K562 (cell line): ENCODE results near the gene BID. TPM values are rescaled to one million over a fixed set of nuclear protein-coding genes. Genes with fewer than 3 reads are reported as not detected.

Experiments used
- ATAC-seq: fragments of 200-7000 bp; cut with Tn5 transposase; 3 replicates; pipeline ENCODE4 v1.9.1; 2020; ENCODE audit warnings: moderate library complexity
- BruUV-seq: library from RNA; stranded (reverse); fragments of 400-500 nt; replicated peaks from 2 replicates; lab custom pipeline; 2021; lab: Mats Ljungman, UMichigan
- CTCF ChIA-PET: fragments of 300-600 bp; formaldehyde crosslinking; extraction: SDS; loops from one replicate; lab custom pipeline; 2021; ENCODE audit warnings: low intra/inter-chr PET ratio; lab: Yijun Ruan, JAX
- POLR2A ChIA-PET: fragments of 300-600, 350-650 bp; sonication (Branson Sonifier 250); formaldehyde crosslinking; extraction: SDS; loops from one replicate; lab custom pipeline; 2021; ENCODE audit warnings: antibody characterized with exemption, inconsistent platforms; lab: Yijun Ruan, JAX
- DNase-seq, 4 experiments: peaks; one replicate each; pipeline versions ENCODE4 v3.0.0 to v3.0.0-alpha.2; 2011 to 2018; ENCODE audit warnings: low spot score in 3 of 4, mixed read lengths in 3 of 4; ENCODE audit errors: extremely low read depth in 1 of 4
- FAIRE-seq: peaks from 2 replicates; lab custom pipeline; 2011; peaks lifted over from hg19 to GRCh38; lab: Jason Lieb, UNC
- H2AFZ ChIP-seq: 2 replicates; pipeline ENCODE4 v1.6.0; 2011; ENCODE audit warnings: low read depth, low read length, control low read depth, inconsistent platforms
- H3K27ac ChIP-seq: fragments of 200-600 bp; 3 replicates; pipeline ENCODE4 v1.8.0; 2011; ENCODE audit warnings: low read depth, mild to moderate bottlenecking, control low read depth, inconsistent platforms, low read length, moderate library complexity, mixed read lengths; ENCODE audit errors: extremely low read depth
- H3K27me3 ChIP-seq, 2 experiments: fragments of 300-600 bp in 1 of 2; 2 replicates in 1 of 2; 3 replicates in 1 of 2; pipeline versions ENCODE4 v1.6.0 to v1.8.0; 2011; ENCODE audit warnings: inconsistent platforms in 2 of 2, low read length in 2 of 2, mild to moderate bottlenecking in 1 of 2, mixed read lengths in 1 of 2, moderate library complexity in 1 of 2; ENCODE audit not compliant: control insufficient read depth in 2 of 2, insufficient read depth in 2 of 2
- H3K36me3 ChIP-seq: fragments of 300-600 bp; 3 replicates; pipeline ENCODE4 v1.8.0; 2011; ENCODE audit warnings: mild to moderate bottlenecking, low read length, inconsistent platforms; ENCODE audit not compliant: control insufficient read depth, insufficient read depth
- H3K4me1 ChIP-seq, 2 experiments: fragments of 200-600 bp in 1 of 2; replicated peaks in 1 of 2; 2 replicates in 1 of 2; 3 replicates in 1 of 2; pipeline versions ENCODE4 v1.5.1 to v1.8.0; 2011; ENCODE audit warnings: inconsistent platforms in 2 of 2, low read length in 2 of 2, mild to moderate bottlenecking in 1 of 2, mixed read lengths in 1 of 2, moderate library complexity in 1 of 2; ENCODE audit not compliant: control insufficient read depth in 2 of 2, insufficient read depth in 2 of 2
- H3K4me2 ChIP-seq: 2 replicates; pipeline ENCODE4 v1.6.1; 2011; ENCODE audit warnings: low read length, control low read depth, inconsistent platforms, mixed read lengths; ENCODE audit not compliant: insufficient read depth
- H3K4me3 ChIP-seq: fragments of 200-600 bp; sonication (generic), shearing (Covaris generic); 2 replicates; pipeline ENCODE4 v1.5.1; 2016; ENCODE audit warnings: control low read depth, inconsistent platforms
- H3K79me2 ChIP-seq: fragments of 200-600 bp; 3 replicates; pipeline ENCODE4 v1.8.0; 2011; ENCODE audit warnings: low read length, inconsistent platforms; ENCODE audit not compliant: control insufficient read depth, insufficient read depth
- H3K9ac ChIP-seq, 2 experiments: 2 replicates each; pipeline versions ENCODE4 v1.6.0 to v1.6.1; 2011; ENCODE audit warnings: low read depth in 2 of 2, low read length in 2 of 2, control low read depth in 1 of 2, inconsistent platforms in 1 of 2, mild to moderate bottlenecking in 1 of 2, mixed read lengths in 1 of 2; ENCODE audit not compliant: insufficient read depth in 1 of 2
- H3K9me1 ChIP-seq: one replicate; pipeline ENCODE4 v1.6.0; 2011; ENCODE audit warnings: inconsistent platforms, mild to moderate bottlenecking, low read length, moderate library complexity; ENCODE audit not compliant: control insufficient read depth, insufficient read depth
- H3K9me3 ChIP-seq: replicated peaks from 2 replicates; pipeline ENCODE4 v1.5.1; 2011; ENCODE audit warnings: low read depth, low read length, inconsistent platforms; ENCODE audit not compliant: control insufficient read depth, insufficient read depth
- H4K20me1 ChIP-seq: replicated peaks from 2 replicates; pipeline ENCODE4 v1.6.1; 2011; ENCODE audit warnings: low read length, inconsistent platforms, mixed read lengths; ENCODE audit not compliant: control insufficient read depth, insufficient read depth
- KDM1A ChIP-seq, 2 experiments: fragments of 450-650 bp; IDR thresholded peaks; 2 replicates each; pipeline ENCODE4 v1.6.1; 2016; ENCODE audit warnings: mild to moderate bottlenecking in 2 of 2
- KDM5B ChIP-seq: fragments of 200-600 bp; sonication (generic); IDR thresholded peaks from 2 replicates; pipeline ENCODE4 v1.6.1; 2012; ENCODE audit warnings: low read depth, mild to moderate bottlenecking, moderate library complexity, low read length, control low read depth, inconsistent platforms; ENCODE audit not compliant: insufficient replicate concordance
- SOX6 ChIP-seq: fragments of 450-650 bp; IDR thresholded peaks from 2 replicates; pipeline ENCODE4 v1.6.1; 2014; ENCODE audit warnings: mild to moderate bottlenecking
- SRSF7 ChIP-seq: fragments of 200-400 bp; formaldehyde crosslinking; optimal IDR thresholded peaks from 2 replicates; pipeline ENCODE3; 2017; ENCODE audit warnings: mild to moderate bottlenecking, low read depth, low read length
- THRAP3 ChIP-seq: fragments of 450-650 bp; IDR thresholded peaks from 2 replicates; pipeline ENCODE4 v1.6.1; 2016; ENCODE audit warnings: mild to moderate bottlenecking, inconsistent platforms, borderline replicate concordance
- WHSC1 ChIP-seq: IDR thresholded peaks from one replicate; pipeline ENCODE4 v1.6.1; 2012; ENCODE audit warnings: low read length, control low read depth, inconsistent platforms
- ZNF57 ChIP-seq: fragments of 450-650 bp; formaldehyde crosslinking; IDR thresholded peaks from 2 replicates; pipeline ENCODE4 v1.4.0; 2020; ENCODE audit warnings: mild to moderate bottlenecking, moderate library complexity
- WGBS: fragments of 100-300 bp; shearing (Covaris generic); methylation state at CpG from one replicate; pipeline ENCODE4 v1.1.6; 2016; ENCODE audit warnings: low coverage, mixed read lengths; ENCODE audit not compliant: insufficient coverage; ENCODE audit errors: missing lambda C conversion rate; 5-methylcytosine and 5-hydroxymethylcytosine counted together
- in situ Hi-C: fragments of 300-500 bp; cut with MboI; formaldehyde crosslinking; loops from 4 replicates; pipeline ENCODE4 v1.15.0; 2018; ENCODE audit warnings: inconsistent platforms, mixed read lengths
- intact Hi-C: fragments of 100-400 bp; cut with micrococcal nuclease; formaldehyde crosslinking; loops from 2 replicates; pipeline ENCODE4 v1.14.2; 2022
- polyA plus RNA-seq, 8 experiments: library from polyadenylated mRNA; depleted of rRNA in 4 of 8; stranded (reverse) in 5 of 8; unstranded in 3 of 8; fragments of >200 nt; fragmentation: Nextera tagmentation in 2 of 8; fragmentation: Illumina TruSeq in 1 of 8; extraction: Ambion mirVana in 2 of 8; extraction: Trizol in 1 of 8; gene quantifications; 2 replicates each; pipeline versions ENCODE4 v1.2.1 to v1.2.3, GENCODE V29; 2011 to 2014; ENCODE audit warnings: inconsistent platforms in 1 of 8, missing spikeins in 1 of 8
- total RNA-seq, 7 experiments: library from RNA; depleted of rRNA in 6 of 7; stranded (reverse); fragments of >200 nt in 6 of 7; fragmentation: Illumina TruSeq in 2 of 7; extraction: Trizol in 2 of 7; gene quantifications; 2 replicates each; pipeline versions ENCODE4 v1.2.1 to v1.2.3, GENCODE V29; 2011 to 2021; ENCODE audit warnings: low replicate concordance in 1 of 7
- TF ChIP-seq, protein P1 (sequence below): fragments of 250-450 bp; sonication (Bioruptor Pico); IDR thresholded peaks from 2 replicates; pipeline ENCODE4 v1.8.0; 2022; ENCODE audit warnings: inconsistent platforms
- TF ChIP-seq, protein P2 (sequence below): conservative IDR thresholded peaks from 2 replicates; pipeline ENCODE4 v1.6.1; 2011; ENCODE audit warnings: low read depth, mild to moderate bottlenecking, low read length; ENCODE audit not compliant: control insufficient read depth
- TF ChIP-seq, protein P3 (sequence below): sonication (generic); formaldehyde crosslinking; IDR thresholded peaks from 2 replicates; pipeline ENCODE4 v1.5.0; 2020; ENCODE audit warnings: missing genetic modification reagents

BID gene
- total and polyA plus RNA-seq, 9 of the 15 experiments (the other 6 are each of a cell fraction or from before 2014, with no cell fraction given), result 5.2 to 209 (median 63.7) TPM

DNA sequence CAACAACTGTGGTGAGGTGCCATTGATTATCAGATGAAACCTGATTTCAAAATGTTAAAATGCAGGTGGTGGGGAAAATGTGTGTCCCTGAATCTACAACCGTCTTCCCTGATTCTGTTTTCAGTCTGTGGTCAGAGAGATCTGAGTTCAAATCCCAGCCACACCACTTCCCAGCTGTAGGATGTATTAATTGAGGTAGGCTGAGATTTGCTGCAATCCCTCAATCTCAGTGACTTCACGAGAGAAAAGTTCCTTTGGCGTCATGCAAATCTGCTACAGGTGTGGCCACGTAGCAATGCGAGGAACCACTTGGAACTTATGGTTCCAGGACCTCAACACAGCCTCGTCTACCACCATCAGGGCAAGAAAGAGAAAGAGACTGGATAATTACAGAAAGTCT lies 79.5 kb downstream of the BID start:
- BruUV-seq, result no TSS peak
- H3K9ac ChIP-seq, result no peak overlapping the region
- ATAC-seq, result no peak
- H3K4me3 ChIP-seq, result no peak overlapping the region
- H3K9me1 ChIP-seq, result no peaks in the 10 kb centered on the region
- FAIRE-seq, result no peak
- no peak for DNase-seq
- no peaks in the 10 kb centered on the region for H3K27me3 ChIP-seq
- peaks cover 45% of the 10 kb centered on the region for H3K36me3 ChIP-seq
- H3K9me3 ChIP-seq, result no peaks in the 10 kb centered on the region
- ChIA-PET POLR2A (no interaction called here), CTCF (no interaction called here)
- 83% methylated on average over 6 of the region's 6 CpGs for WGBS
- no peaks in the 10 kb centered on the region for H3K4me1 ChIP-seq
- no peaks in the 10 kb centered on the region for H4K20me1 ChIP-seq
- 0 out of 3 replicates have a peak, but pooled peaks cover 2% of the 10 kb centered on the region for H3K79me2 ChIP-seq
- intact Hi-C loops (no loop called here), in situ Hi-C loops (no loop called here)
- no peak overlapping the region for H3K4me2 ChIP-seq
- H3K27ac ChIP-seq, result no peak overlapping the region
- H2AFZ ChIP-seq, result no peak overlapping the region
- TF ChIP-seq KDM5B, result no peak
- TF ChIP-seq SRSF7, result no peak
- no peak for TF ChIP-seq ZNF57 (CRISPR knock-in tag)
- TF ChIP-seq KDM1A (IDR thresholded peaks at IDR 0.05), result peak; percentile 67 to 72; a peak in 2 of 4 replicates

DNA sequence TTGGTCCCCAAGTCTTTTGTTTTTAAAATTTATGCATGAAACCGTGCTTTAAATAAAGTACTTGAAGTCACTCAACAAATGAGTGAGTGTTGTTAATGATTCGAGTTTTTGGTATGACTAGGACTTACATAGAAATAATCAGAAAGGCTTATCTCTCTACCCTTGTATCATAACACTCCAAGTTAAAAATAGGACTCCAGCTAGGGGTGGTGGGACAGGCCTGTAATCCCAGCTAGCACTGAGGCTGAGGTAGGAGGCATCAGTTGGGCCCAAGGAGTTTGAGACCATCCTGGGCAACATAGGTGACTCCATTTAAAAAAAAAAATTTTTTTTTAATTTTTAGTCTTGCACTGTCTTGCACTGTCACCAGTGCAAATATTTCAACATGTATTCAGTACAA lies 80.1 kb downstream of the BID start:
- H3K9ac ChIP-seq, result no peak overlapping the region
- 71% methylated on average over 2 of the region's 2 CpGs for WGBS
- BruUV-seq, result no TSS peak
- ATAC-seq (no peak), DNase-seq (no peak), FAIRE-seq (no peak)
- H3K27ac ChIP-seq, result no peak overlapping the region
- ChIA-PET POLR2A (no interaction called here), CTCF (no interaction called here)
- H3K4me2 ChIP-seq, result no peak overlapping the region
- H3K36me3 ChIP-seq, result peaks cover 46% of the 10 kb centered on the region
- H3K9me1 ChIP-seq, result no peaks in the 10 kb centered on the region
- intact Hi-C loops, result no loop called here
- no peak overlapping the region for H3K4me3 ChIP-seq
- H4K20me1 ChIP-seq, result no peaks in the 10 kb centered on the region
- in situ Hi-C loops, result no loop called here
- 0 out of 3 replicates have a peak, but pooled peaks cover 2% of the 10 kb centered on the region for H3K79me2 ChIP-seq
- no peak overlapping the region for H2AFZ ChIP-seq
- H3K9me3 ChIP-seq, result no peaks in the 10 kb centered on the region
- no peaks in the 10 kb centered on the region for H3K4me1 ChIP-seq
- no peaks in the 10 kb centered on the region for H3K27me3 ChIP-seq
- TF ChIP-seq SOX6 (no peak), THRAP3 (no peak), WHSC1 (no peak)
- TF ChIP-seq, protein P1, sequence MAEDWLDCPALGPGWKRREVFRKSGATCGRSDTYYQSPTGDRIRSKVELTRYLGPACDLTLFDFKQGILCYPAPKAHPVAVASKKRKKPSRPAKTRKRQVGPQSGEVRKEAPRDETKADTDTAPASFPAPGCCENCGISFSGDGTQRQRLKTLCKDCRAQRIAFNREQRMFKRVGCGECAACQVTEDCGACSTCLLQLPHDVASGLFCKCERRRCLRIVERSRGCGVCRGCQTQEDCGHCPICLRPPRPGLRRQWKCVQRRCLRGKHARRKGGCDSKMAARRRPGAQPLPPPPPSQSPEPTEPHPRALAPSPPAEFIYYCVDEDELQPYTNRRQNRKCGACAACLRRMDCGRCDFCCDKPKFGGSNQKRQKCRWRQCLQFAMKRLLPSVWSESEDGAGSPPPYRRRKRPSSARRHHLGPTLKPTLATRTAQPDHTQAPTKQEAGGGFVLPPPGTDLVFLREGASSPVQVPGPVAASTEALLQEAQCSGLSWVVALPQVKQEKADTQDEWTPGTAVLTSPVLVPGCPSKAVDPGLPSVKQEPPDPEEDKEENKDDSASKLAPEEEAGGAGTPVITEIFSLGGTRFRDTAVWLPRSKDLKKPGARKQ (CRISPR knock-in tag), result no peak
- TF ChIP-seq, protein P2, sequence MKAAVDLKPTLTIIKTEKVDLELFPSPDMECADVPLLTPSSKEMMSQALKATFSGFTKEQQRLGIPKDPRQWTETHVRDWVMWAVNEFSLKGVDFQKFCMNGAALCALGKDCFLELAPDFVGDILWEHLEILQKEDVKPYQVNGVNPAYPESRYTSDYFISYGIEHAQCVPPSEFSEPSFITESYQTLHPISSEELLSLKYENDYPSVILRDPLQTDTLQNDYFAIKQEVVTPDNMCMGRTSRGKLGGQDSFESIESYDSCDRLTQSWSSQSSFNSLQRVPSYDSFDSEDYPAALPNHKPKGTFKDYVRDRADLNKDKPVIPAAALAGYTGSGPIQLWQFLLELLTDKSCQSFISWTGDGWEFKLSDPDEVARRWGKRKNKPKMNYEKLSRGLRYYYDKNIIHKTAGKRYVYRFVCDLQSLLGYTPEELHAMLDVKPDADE, result no peak
- TF ChIP-seq, protein P3, sequence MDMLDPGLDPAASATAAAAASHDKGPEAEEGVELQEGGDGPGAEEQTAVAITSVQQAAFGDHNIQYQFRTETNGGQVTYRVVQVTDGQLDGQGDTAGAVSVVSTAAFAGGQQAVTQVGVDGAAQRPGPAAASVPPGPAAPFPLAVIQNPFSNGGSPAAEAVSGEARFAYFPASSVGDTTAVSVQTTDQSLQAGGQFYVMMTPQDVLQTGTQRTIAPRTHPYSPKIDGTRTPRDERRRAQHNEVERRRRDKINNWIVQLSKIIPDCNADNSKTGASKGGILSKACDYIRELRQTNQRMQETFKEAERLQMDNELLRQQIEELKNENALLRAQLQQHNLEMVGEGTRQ, result no peak
